GM03348 (cell line): ENCODE measurements around the gene SCRT2.
A peak's percentile ranks its signal among the peaks of the same experiment; 100 is the strongest.

Source experiments
- DNase-seq: peaks from one replicate; pipeline ENCODE4 v3.0.0; 2012; ENCODE audit warnings: low spot score

SCRT2 gene

DNA sequence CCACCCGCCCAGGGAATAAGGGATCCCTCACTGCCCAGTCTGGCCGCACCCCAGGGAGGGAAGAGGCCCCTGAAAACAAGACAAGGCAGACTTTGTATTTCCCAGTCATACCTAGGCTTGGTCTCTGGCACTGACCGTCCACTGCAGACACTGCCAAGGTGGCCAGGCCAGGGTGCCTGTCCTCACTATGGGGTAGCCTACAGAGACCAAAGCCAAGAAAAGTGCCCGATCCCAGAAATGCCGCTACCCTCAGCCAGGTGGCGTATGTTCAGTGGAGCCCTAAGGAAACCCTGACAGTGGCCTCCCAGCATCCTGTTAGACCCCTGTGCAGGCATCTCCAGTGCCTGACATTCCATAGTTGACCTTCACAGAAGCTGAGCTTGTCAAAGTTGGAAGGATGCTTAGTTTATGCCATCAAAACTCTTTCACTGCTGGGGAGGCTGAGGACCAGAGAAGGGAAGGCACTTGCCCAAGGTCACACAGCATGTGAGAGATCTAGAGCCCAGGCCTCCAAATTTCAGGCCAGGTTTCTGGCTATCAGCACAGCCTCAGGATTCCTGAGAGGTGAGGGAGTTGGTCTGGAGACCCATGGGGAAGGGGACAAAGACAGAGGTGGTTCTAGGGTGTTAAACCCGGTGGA, 2.5 kb downstream of the SCRT2 start:
- DNase-seq, result no peak

DNA sequence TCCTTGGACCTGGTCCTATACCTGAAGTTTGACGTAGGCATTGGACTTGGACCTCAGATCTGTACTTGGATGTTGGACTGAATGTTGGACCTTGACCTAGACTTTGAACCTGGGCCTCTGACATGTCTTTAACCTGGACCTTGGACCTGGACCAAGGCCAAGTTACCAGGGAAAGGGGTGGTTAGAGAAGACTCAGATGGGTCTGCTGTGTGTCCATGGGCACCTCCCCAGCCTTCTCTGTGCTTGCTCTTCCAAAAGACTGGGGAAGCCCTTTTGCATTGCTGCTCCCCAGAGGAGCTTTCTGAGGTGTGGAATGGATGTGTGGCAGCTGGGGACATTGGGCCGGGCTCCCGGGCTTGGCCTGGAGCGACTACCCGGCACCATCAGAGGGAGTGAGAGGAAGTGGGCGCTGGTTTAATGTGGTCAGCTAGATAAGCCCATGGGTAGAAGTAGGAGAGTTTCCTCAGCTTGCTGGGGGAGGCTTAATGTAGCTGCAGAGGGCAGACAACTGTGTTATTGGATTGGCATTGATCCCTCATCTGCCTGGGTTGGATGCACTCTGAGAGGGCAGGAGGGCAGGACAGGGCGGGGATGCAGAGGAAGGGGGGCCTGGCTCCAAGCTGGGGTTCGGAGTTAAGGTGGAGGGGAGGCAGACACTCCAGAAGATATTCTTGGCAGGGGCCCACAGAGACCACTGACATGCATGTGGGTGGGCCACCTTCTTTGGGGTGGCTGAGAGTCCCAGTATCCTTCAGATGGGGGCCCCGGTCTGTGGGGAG, 4.2 kb downstream of the SCRT2 start:
- no peak for DNase-seq

DNA sequence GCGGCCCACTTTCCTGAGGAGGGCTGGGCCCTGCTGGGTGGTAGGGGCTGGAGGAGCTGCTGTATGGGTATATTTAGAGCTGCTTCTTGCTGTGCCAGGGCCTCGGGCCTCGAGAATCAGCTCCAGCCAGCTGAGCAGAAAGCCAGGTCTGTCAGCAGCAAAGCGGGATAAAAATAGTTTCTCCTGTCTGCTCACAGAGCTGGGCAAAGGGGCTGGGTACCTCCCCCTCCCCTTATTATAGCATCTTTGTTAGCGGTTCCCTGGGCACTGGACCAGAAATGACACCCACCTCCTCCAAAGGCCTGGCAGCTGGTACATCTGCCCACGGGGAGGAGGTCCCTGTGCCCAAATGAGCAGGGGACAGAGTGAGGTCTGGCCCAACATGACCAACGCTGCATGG, 6.0 kb downstream of the SCRT2 start:
- no peak for DNase-seq

DNA sequence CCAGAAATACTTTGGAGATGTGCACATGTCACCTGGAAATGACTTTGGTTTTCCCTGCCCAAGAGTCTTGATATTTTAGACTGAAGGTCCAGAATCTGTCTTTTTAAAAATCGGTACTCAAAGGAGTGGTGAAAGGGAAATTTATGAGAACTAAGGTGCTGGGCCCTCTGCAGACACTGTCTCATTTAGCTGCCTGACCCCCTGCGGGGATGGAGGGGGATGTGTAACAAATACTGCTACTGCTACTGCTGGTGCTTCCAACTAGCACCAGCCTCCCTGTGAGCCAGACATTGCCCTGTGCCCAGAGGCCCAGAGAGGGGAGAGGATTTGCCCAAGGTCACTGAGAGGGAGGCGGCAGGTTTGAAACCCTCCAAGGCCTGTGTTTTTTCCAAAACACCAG, 7.0 kb downstream of the SCRT2 start:
- DNase-seq, result no peak

DNA sequence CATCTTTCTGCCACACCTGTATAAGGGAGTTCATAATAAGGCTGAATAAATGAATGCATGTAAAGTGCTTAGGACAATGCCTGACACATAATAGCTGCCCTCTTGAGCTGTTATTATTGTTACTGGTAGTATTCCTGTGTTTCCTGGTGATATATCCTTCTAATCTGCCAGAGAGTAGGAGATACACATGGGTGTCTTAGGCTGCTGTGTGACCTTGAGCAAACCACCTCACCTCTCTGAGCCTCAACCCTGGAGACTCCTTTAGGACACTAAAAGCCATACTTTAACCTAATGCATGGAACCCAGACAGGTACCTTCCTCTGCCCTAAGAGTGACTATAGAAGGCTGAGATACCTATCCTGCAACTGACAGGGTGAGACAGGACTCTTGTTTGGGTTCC, 7.6 kb downstream of the SCRT2 start:
- no peak for DNase-seq

DNA sequence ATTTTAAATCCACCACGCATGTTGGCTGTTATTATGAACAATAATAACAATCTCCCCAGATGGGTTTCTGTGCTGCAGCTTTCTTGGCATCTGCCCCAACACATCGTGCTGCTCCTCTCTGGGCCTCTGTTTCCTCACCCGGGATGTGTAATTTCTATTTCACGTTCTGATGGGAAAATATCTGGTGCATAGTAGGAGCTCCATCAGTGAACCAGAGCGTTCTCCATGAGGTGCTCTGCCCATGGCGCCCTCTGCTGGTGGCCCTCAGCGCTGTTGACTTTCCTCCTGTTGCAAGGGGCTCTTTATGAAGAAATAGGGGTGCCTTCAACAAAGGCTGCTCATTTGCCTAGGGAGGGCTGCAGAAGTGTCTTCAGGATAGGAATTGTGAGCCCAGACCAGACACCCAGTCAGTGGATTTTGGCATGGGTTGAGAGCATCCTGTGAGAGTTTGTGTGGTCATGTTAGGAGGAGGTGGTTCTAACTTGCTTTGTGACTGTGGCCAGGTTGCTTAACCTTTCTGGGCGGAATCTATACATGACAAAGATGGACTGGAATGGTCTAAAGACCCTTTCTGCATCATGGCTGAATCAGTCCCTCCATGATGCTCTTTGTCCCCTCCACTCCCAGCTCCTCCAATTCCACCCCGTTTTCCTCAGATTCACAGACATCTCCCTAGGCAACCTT, 8.1 kb downstream of the SCRT2 start:
- peak; percentile 70 for DNase-seq

DNA sequence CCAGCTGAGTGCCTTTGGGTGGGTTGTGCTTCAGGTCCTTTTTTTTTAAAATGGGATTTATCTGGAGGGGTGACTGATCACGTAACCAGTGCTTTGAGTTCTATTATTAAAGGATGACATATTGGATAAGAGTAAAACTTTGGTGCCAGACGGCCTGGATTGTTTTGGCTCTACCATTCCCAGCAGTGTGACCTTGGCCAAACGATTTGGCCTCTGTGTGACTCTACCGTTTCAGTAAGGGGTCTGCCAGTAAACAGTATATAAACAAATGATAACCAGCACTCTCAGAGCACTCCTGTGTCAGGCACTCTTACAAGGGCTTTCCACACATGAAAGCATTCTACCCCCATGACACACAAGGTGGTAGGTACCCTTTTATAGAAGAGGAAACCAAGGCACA, 8.7 kb downstream of the SCRT2 start:
- DNase-seq, result no peak

DNA sequence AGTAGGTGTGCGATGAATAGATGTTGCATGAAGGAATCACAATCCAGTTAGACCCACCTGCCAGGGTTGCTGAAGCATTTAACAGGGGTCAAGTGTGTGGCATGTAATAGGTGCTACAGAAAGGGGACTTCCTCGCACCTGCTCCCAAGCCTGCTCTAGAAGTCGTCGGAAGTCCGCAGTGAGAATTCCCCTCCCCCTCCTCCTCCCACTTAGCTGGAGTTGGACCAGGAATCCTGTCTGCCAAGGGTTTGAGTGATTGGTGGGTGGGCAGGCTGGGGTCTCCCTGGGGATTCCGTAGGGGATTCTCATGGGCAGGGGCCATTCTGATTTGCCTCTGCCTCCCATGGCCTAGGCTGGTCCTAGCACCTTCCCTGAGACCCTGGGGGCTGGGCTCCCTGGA, 10.3 kb downstream of the SCRT2 start:
- no peak for DNase-seq

DNA sequence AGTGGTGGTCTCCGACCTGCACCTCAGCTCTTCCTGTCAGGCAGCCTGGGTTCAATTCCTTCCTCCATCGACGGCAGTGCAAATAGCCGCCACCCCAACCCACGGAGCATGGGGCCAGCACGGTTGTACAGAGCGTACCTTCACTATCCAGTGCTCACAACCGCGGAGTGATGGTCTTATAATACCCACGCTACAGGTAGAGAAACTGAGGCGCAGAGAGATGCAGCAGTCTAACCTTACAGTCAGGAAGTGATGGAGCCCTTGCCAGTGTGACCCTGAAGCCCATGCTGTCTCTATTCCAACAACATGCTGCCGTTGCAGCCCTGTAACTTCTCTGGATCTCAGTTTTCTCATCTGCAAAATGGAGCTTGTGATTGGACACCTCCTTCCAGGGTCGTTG, 11.0 kb downstream of the SCRT2 start:
- DNase-seq, result no peak

DNA sequence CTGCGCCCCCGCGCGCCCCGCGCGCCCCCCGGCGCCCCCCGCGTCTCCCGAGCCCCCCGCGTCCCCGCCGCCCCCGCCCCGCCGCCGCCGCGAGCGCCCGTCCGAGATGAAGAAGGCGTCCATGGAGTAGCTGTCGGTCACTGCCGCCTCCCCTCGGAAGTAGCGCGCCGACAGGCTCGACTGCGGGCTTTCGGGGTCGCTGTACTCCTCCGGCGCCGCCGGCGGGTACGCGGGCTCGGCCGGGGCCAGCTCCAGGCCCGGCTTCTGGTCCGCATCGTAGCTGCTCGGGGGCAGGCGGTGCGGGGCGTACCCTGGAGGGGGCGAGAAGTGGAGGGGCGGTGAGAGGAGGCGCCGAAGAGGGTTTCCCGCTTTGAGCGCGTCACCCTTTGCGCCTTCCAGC, 11.5 kb downstream of the SCRT2 start:
- no peak for DNase-seq

DNA sequence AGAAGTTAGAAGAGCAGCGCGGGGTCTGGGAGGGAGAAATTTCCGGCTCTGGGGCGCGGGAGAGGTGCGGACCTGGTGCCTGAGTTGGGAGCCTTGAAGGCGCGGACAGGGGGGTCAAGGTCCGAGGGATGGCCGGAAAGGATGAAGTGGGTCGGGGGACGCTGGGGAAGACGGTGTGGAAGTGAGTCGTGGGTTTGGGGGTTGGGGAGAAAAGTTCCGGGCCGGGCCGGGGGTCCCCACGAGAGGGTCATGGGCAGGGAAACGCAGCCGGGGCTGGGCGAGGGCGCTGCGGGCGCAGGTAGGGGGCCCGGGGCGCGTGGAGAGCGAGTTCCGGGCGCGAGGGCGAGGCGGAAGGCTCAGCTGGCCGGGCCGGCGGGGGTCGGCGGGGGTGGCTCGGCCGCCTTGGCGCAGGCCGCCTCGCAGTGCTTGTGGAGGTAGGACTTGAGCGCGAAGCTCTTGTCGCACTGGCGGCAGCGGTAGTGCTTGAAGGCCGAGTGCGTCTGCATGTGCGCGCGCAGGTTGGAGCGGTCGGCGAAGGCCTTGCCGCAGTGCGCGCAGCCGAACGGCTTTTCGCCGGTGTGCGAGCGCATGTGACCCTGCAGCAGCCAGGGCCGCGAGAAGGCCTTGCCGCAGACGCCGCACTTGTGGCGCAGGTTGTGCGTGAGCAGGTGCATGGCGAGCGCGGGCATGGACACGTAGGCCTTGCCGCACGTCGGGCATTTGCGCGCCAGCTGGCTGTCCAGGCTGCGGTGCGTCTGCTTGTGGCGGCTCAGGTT, 12.1 kb downstream of the SCRT2 start:
- DNase-seq, result no peak

DNA sequence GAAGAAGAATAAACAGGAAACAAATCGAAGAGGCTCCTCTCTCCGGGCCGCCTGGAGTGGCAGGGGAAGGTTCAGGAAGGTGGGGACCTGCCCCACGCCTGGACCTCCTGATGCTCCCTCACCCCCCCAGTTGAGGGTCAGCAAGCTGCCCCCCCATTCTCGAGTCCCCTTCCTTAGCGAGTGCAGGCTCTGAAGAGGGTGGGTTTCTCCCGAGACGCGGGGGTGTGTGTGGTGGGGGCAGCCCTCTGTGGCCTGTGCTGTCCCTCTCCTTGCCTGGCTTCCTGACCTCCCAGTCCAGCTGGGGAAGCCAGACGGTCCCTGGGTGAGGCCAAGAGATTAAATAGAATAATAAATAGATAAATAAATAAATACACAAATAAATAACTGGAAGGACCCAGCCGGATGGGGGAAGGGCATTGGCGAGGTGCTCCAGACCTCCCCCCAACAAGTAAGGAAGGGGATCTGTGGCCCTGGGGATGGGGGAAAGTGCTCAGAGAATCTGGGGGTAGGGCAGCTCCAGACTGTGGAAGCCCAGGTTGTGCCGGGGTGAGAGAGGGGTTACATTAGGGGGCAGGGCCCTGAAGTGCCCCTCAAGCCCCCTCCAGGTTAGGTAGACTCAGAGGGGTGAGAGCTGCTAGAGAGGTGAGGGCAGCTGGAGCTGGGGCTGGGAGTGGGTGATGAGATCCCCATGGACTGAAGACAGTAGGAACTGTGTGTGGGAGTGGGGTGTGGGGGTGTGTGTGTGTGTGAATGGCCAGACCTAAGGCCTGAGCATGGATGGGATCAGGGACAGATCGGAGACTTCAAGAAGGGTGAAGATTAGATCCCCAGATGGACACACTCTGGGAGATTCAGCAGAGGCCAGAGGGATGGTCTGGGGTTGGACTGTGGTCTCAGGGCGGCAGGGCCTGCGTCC, 13.1 kb downstream of the SCRT2 start:
- DNase-seq, result no peak

DNA sequence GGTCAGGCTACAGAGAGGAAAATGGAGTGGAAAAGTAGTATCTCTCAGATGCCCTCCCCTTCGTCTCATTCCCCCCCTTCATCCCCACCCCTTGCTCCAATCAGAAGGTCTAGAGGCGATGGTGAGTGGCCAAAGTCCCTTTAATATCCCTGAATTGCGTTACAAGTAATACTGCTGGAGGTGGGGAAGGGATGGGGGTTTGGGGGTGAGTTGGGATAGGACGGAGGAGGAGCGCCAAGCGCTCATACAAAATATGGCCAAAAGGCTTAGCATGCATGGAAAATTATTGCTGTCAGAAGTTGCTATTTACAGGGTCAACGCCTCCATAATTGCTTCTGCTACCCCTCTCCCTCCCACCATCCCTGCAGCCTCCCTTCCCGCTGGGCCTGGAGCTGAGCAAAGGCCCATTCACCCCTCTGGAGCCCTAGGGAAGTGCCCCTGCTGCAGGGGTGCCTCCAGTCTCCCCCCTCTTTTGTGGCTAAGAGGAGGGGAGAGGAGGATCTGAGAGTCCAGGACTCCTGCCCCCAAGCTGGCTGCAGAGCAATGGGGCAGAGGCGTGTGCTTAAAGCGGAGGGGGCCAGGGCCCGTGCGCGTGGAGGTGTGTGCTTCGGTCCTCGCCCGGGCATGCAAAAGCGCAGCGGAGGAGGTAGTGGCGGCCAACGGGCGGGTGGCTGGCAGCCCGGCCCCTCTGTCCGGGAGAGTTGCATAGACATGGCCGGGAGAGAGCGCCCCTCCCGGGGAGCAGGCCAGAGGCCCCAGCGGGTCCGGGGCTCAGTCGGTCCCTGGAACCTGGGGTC, 13.9 kb downstream of the SCRT2 start:
- DNase-seq, result no peak

DNA sequence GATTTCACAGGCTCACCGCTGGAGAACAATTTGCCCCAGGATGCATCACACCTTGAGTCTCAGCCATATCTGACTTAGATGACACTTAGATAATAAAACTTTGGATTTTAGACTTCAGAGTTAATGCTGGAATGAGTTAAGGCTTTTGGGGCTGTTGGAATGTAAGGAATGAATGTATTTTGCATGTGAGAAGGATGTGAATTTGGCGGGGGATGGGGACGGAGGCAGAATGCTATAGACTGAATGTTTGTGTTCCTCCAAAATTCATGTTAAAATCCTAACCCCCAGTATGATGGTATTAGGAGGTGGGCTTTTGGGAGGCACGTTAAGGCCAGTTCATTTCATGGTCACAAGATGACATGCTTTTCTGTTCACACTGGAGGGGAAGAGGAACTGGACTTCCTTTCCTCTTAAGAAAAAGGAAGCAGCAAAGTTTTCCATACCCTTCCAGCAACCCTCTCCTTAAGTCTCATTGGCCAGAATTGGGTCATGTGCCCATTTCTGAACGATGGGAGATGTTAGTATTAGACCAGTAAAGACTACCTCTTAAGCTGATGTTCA, 16.8 kb downstream of the SCRT2 start:
- DNase-seq, result no peak

DNA sequence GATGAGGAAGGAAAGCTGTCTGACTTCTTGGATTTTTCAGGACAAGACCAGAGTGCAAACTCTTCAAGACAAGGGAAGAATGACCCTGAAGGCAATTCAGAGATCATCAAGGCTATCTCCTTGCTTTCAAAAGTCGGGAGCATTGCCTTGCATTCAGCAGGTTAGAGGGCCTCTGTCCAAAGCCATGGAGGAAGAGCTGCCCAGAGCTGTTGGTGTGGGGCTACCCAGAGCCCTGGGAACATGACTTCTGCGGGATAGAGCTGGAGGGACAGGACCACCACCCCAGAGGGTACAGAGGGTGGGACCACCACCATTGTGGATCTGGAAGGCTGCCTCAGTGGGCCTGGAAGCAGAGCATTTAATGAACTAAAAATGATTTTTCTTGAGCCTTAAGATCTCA, 17.4 kb downstream of the SCRT2 start:
- DNase-seq, result no peak

DNA sequence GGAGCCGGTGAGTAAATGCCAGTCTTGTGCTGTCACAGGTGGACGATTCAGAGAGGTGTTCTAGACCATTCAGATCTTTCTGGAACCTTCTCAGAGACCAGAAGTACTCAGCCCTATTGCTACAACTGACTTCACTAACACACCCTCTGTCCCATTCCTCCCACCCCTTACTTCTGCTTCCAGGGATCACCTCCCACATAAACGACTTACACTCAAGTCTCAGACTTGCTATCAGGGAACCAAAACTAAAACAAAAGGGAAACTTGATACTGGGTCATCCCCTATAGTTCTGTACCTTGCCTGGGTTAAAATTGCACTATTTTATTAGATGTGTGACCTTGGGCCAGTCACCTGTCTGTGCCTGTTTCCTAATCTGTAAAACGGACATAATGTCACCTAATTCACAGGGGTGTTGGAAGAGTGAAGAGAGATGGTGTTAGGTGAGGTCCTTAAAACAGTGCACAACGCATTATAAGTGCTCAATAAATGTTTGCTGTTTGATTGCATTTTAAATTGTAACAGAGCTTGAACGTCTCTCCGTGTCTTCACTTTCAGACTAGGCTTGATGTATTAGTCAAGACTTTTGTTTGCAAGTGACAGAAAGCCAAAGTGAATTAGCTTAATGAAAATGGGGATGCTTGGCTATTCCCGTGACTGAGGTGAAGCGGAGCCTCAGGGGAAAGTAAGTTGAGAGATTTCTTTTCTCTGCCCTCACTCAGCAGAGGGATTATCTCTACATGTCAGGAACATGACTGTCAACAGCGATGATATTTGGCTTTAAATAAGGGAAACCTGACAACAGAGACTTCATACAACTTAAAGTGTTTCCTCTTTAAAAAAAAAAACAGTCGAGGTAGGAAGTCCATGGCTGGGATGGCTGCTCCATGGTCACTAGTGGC, 19.6 kb downstream of the SCRT2 start:
- DNase-seq, result no peak

DNA sequence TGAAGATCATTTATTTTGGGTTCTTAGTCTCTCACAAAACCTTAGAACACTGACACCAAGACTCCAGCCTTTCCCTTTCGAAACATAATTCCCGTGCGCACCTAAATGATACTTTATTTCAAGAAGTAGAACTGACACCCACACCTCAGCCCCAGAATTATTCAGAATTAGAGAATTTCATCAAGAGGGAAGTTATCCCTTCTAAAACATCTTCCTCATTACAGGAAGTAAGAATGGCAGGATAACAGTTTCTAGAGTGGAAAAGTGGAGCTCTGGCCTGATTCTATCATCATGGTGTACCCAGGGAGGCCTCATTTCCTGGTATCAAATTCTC, 21.2 kb downstream of the SCRT2 start:
- DNase-seq, result no peak

DNA sequence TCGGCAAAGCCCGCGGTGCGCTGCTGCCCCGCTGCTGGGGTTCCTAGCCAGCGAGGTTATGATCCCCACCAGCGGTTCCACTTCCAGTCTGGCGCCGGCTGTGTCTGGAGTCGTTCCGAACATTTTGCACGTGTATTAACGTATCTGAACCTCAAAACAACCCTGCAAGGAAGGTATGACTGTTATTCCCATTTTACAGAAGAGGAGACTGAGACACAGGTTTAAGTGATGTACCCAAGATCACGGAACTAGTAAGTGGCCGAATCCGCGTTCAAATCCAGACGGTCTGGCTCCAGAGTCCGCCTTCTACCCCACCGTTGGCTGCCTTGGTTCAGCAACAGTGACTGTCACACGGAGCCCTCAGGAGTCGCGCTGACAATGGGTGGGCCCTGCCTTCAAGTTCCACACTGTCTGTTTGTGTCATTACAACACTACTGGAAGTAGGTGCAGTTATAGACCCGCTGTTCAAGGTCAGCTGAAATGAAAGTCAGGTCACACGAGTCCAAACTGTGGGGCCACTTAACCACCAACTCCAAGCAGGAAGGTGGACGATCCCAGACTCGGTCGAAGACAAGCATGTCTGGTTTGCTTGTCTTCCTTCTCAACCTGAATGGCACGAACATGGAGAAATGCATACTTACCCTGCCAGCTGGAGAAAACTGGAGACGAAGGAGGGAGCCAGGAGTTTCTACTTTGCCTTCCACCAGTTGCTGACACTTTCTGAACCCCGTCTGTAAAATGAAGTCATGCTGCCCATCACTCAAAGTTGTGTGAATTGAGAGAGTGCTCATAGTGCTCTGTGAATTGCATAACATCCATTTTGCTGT, 21.8 kb downstream of the SCRT2 start:
- DNase-seq, result no peak
